Motor neuron (in vitro differentiated cells): ENCODE results near the gene SYT2. TPM values are rescaled to one million over a fixed set of nuclear protein-coding genes. Genes with fewer than 3 reads are reported as not detected.

Experiments
- ATAC-seq, 8 experiments: fragments of 200-7000 bp; cut with Tn5 transposase; replicated peaks in 6 of 8; 2 replicates each; pipeline ENCODE4 v1.8.0; 2021; ENCODE audit warnings: mild to moderate bottlenecking in 8 of 8, moderate library complexity in 8 of 8
- H3K27ac ChIP-seq, 2 donors: fragments of 250-450 bp; sonication (Bioruptor Pico); 2 replicates each; pipeline ENCODE4 v1.9.0; 2021; ENCODE audit warnings: antibody characterized with exemption in 2 of 2, mild to moderate bottlenecking in 2 of 2, moderate library complexity in 1 of 2
- H3K4me1 ChIP-seq, 2 donors: fragments of 250-450 bp; sonication (Bioruptor Pico); replicated peaks in 1 of 2; 2 replicates each; pipeline ENCODE4 v1.6.1; 2021; ENCODE audit warnings: antibody characterized with exemption in 2 of 2, mild to moderate bottlenecking in 2 of 2, moderate library complexity in 1 of 2
- H3K4me3 ChIP-seq, 5 donors: fragments of 250-450 bp; sonication (Bioruptor Pico); 2 replicates each; pipeline ENCODE4 v1.9.0; 2021; ENCODE audit warnings: antibody characterized with exemption in 5 of 5, mild to moderate bottlenecking in 5 of 5, moderate library complexity in 4 of 5
- whole genome bisulfite sequencing, 10 experiments: fragments of 450-650 bp; shearing (Covaris generic); methylation state at CpG; one replicate each; pipeline ENCODE4 v1.0.0; 2022; 5-methylcytosine and 5-hydroxymethylcytosine counted together
- in situ Hi-C, 9 experiments: fragments of 400-800 bp; cut with MboI; loops; one replicate each; pipeline ENCODE4 v1.15.0; 2021; ENCODE audit warnings: low sequenced_read_pairs in 9 of 9, low pct_unique_long_range_greater_than_20kb in 2 of 9; ENCODE audit not compliant: unreplicated experiment in 9 of 9
- total RNA-seq, 8 experiments: library from RNA; unstranded; fragments of 300-600 nt; gene quantifications; 2 replicates each; pipeline versions ENCODE4 v1.2.3 to v1.2.4, GENCODE V29; 2022

SYT2 gene
- total RNA-seq, 8 experiments from 2014 or later: 0.29 to 23.5 (median 5.5) TPM

DNA sequence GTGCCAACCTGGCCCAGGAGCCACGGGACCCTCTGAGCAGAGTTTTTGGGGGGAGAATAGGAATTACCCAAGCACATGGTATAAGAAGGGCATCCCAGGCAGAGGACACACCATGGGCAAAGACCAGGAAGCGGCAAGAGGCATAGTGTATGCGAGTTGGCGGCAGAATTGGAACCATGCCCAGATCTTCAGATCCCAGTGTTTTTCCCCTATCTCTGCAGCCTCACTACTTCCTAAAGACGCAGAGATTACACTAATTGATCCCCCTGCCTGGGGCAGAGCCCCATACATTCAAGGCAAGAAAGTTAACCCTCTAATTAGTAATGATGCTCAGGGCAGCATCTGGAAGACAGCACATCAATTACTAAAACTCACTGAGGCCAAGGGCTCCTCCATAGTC lies 48.2 kb downstream of the SYT2 start:
- no peak overlapping the region for H3K4me3 ChIP-seq
- in situ Hi-C loops: no loop called here
- 0 to 95% (median 47%) methylated on average over 1 to 5 of the region's 5 CpGs; no CpG with 5 or more reads in 2 of the 10 experiments for WGBS, 10 experiments

DNA sequence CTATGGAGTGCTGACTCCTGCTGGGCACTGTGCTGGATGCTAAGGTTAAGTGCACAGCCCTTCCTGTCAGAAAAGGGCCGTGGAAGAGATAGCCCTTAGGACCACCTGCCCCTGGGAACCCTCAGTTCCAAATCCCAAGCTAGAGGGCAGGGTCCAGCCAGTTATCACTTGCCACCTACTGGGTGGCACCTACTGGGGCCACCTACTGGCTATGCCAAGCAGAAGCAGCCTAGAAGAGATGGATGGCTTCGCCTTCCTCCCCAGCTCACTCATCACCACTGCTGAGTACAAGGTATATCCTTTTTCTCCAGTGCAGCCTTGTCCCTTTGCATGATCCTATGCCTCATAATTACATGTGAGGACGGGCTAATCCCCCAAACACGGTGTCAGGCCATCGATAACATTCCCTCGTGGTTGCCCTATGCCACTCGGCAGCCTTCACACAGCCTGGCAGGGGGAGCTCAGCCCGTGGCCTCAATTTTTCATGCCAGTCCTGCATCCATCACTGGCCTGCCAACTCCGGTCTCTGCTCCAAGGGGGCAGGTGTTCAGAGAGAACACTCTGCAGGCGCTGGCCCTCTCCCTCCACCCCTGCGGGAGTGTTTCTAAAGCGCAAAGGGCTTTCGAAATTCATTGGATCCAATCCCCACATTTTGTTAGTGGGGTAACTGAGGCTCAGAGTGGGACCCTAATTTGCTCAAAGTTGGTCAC lies 49.0 kb downstream of the SYT2 start:
- ATAC-seq: no peak
- Histone ChIP-seq H3K4me3 (no peak overlapping the region), H3K27ac (no peak overlapping the region), H3K4me1 (peaks cover 33 to 36% of the 10 kb centered on the region in 2 donors)
- 13 to 88% (median 81%) methylated on average over 1 to 10 of the region's 13 CpGs; no CpG with 5 or more reads in 3 of the 10 experiments for WGBS, 10 experiments
- in situ Hi-C loops: no loop called here

More for the DNA sequence above, 48.2 kb downstream of the SYT2 start:
- Histone ChIP-seq H3K27ac (no peak overlapping the region), H3K4me1 (peaks cover 33 to 36% of the 10 kb centered on the region in 2 donors)
- no peak for ATAC-seq

DNA sequence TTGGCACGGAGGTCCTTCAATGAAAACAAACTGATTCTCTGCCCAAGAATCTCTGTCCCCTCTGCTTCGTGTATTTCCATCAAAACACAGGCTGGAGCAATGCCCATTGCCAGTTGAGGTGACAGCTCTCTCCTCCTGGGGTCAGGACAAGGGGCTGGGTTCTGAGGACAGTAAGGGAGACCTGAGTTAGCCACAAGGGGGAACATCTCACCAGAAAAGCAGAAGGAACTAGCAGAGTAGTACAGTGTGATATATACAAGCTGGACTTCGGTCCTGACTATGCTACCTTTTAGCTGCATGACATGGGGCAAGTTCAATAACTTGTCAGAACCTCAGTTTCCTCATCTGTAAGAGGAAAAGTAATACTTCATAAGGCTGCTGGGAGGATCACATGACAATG lies 50.3 kb downstream of the SYT2 start:
- H3K4me1 ChIP-seq: peaks cover 33 to 34% of the 10 kb centered on the region in 2 donors
- in situ Hi-C loops: no loop called here
- 20 to 83% (median 42%) methylated on average over 1 to 3 of the region's 3 CpGs; no CpG with 5 or more reads in 4 of the 10 experiments for WGBS, 10 experiments
- ATAC-seq: peak in 1 of 8 experiments; percentile 53
- no peak overlapping the region for H3K27ac ChIP-seq
- H3K4me3 ChIP-seq: no peak overlapping the region

DNA sequence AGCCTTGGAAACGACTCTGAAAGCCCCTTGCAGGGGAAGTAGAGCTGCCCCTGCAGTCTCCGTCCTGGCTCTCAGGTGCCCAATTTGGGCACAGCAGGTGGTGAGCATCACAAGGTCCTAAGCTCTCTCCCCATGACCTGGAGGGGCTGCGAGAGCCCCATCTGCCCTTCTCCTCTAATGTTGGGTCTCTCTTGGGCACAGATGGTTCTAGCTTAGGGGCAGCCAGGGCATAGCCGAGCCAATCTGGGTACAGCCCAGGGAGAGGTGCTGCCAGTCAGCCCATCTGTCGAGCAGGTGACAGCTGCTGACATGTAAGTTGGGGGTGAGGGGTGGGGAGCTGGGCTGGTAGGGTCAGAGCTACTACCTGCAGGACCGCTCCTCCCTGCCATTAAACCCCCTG lies 50.7 kb downstream of the SYT2 start:
- Histone ChIP-seq H3K4me3 (no peak overlapping the region), H3K27ac (no peak overlapping the region), H3K4me1 (peaks cover 33 to 34% of the 10 kb centered on the region in 2 donors)
- no peak for ATAC-seq
- WGBS, 10 experiments: 21 to 90% (median 57%) methylated on average over 2 to 5 of the region's 6 CpGs; no CpG with 5 or more reads in 6 of the 10 experiments
- in situ Hi-C loops: no loop called here

DNA sequence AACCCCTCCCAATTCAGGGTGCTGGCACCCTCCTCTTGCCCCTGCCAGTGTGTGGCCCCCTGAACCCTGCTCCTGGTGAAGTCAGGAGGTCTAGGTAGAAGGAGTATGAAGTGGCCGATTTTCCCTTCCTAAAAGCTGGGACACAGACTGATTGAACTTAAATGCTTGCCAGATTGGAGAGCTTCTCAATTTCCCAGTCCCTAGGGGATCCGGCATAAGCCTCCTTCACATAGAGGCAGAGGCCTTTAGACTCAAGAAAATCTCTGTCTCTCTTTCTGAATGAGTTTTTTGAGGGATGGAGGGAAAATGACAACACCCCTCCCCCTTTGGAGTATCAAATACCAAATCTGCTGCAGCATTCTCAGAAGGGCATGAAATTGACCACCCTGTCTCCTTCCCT lies 51.5 kb downstream of the SYT2 start:
- peak in 1 of 8 experiments; percentile 19 for ATAC-seq

DNA sequence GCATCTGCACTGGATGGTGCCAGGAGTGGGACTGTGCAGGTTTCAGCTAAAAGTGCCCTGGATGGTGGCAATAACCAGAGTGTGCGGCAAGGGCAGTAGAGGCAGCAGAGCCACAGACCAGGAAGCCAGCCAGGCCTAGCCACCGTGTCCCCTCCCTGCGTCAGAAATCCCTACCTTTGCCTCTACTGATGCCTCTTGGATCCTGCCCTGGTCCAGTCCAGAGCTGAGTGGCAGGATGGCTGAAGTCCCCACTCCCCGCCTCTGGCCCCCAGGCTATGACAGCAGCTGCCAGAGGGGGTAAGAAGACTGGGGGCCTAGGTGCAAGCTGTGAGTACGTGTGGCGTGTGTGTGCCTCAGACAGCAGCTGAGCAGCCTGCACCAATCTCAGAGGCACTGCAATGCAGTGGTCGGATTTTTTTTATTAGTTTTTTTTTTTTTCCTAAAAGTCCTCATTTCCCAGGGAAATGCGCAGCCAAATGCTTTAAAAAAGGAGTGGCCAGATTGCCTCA lies 51.9 kb downstream of the SYT2 start:
- ATAC-seq: peak in 4 of 8 experiments; percentile 30 to 67 (median 62)
- Histone ChIP-seq H3K4me3 (no peak overlapping the region), H3K27ac (no peak overlapping the region), H3K4me1 (peaks cover 27 to 29% of the 10 kb centered on the region in 2 donors)
- in situ Hi-C loops: no loop called here
- WGBS, 10 experiments: 26 to 100% (median 86%) methylated on average over 1 to 7 of the region's 8 CpGs; no CpG with 5 or more reads in 2 of the 10 experiments

More for the DNA sequence above, 51.5 kb downstream of the SYT2 start:
- WGBS, 10 experiments: 0 to 90% (median 50%) methylated on average over 1 to 2 of the region's 2 CpGs; no CpG with 5 or more reads in 3 of the 10 experiments
- Histone ChIP-seq H3K4me1 (peaks cover 32 to 34% of the 10 kb centered on the region in 2 donors), H3K4me3 (no peak overlapping the region), H3K27ac (no peak overlapping the region)
- in situ Hi-C loops: no loop called here

DNA sequence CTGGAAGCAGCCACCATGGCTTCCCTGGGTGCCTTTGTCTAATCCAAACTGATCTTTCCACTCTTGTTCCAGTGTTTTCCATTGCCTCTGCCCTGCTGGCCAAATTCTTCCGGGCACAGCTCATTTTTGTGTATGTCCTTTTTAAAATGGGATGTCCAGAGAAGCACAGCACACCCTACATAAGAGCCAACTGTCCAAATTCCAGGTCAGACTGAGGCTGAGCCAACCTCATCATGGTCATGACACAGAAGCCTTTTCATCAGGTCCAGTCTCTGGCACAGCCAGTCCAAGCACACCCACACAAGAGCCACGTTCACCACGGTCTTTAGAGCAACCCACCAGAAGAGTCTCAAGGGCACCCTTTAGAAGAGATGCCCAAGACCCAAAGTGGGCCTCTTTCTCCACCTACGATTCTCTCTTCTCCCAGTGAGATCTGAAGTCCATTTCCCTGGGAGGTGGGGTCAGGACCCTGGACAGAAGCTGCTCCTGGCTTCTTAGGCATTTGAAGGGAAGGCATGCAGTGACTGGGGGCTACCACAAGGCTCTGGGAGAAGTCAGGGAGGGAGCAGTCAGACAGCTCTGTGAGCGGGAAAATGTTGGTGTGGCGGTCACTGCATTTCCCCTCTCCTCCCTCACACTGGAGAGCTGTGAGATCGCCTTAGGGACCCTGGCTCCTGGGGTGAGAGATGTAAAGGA lies 53.2 kb downstream of the SYT2 start:
- H3K4me3 ChIP-seq: no peak overlapping the region
- no peak overlapping the region for H3K27ac ChIP-seq
- H3K4me1 ChIP-seq: peaks cover 17 to 18% of the 10 kb centered on the region in 2 donors
- ATAC-seq: peak in 1 of 8 experiments; percentile 74
- in situ Hi-C loops: no loop called here
- 0 to 100% (median 43%) methylated on average over 1 to 5 of the region's 7 CpGs; no CpG with 5 or more reads in 2 of the 10 experiments for WGBS, 10 experiments

DNA sequence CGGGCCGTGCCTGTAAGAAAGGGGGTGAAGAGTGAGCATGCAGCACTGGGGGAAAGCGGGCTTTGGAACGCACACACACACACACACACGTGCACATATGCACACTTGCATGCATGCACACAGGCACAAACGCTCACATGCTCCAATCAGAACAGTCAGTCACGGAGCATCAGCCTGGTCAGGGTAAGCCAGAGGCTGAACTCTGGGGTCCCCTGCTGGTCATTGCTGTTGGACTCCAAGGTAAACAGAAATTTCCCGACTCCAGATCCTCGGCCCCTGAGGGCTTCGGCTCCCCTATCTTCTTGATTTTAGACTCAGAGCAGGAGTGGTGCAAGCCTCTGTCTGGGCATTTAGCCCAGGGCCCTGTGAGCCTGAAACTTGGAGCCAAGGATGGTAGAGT lies 54.2 kb downstream of the SYT2 start:
- ATAC-seq: peak in 7 of 8 experiments; percentile 41 to 89 (median 84)
- H3K4me1 ChIP-seq: peaks cover 17 to 18% of the 10 kb centered on the region in 2 donors
- H3K4me3 ChIP-seq: no peak overlapping the region
- 41 to 57% (median 45%) methylated on average over 3 to 9 of the region's 10 CpGs; no CpG with 5 or more reads in 4 of the 10 experiments for WGBS, 10 experiments
- H3K27ac ChIP-seq: no peak overlapping the region
- in situ Hi-C loops: no loop called here

DNA sequence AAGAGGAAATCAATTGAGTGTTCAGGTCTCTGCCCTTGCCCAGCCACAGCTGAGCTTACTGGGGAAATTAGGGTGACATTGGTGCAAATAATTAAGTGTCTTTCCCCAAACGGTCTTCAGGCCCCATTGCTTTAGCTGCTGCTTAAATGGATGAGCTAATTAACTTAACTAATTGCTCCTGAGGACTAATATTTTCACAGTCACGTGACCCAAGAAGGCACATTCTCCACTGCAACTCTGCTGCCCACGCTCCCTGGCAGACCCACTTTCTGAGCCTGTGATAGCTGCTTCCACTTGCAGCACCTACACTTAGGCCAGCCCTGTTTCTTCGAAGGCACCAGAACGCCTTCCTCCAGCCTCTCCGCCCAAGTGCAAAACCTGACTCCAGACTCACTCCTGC lies 56.2 kb downstream of the SYT2 start:
- Histone ChIP-seq H3K4me3 (no peak overlapping the region), H3K4me1 (peaks cover 14 to 15% of the 10 kb centered on the region in 2 donors), H3K27ac (no peak overlapping the region)
- 0 to 80% (median 58%) methylated on average over 1 to 6 of the region's 6 CpGs; no CpG with 5 or more reads in 3 of the 10 experiments for WGBS, 10 experiments
- in situ Hi-C loops: no loop called here
- ATAC-seq: no peak

DNA sequence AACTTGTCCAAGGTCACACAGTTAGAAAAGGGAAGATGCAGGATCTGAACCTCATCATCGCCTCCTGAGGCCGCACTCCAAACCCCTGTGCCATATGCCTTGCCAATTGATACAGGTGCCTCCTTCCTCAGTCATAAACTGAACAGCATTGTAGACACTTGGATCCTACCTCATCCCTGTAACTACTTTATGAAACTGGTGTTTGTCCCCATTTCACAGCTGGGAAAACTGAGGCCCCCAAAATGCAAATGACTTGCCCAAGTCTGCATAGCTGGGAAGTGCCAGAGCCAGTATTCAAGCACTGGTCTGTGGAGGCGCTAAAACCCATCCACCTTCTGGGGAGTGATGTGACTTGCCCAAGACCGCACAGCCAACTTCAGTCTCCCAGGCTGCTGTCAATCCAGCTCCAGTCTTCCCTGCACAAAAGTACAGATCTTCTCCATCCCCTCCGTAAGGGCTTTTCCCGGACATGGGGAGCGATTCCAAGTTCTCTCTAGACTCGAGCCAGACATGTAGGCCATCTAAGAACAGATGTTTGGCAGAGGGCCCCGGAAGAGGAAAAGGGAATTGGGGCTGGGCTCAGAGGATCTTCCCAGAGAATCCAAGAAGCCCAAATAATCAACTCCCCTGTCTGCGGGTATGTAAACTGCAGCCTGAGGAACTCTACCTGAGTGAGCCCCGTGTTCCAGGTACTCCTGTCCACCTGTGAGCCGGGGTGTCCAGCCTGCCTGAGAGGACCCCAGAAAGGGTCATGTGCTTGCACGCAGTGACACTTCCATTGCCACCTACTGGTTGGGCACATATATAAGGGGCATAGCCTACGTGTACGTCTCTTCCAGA lies 60.5 kb downstream of the SYT2 start:
- peaks cover 17 to 22% of the 10 kb centered on the region in 2 donors for H3K4me1 ChIP-seq
- H3K27ac ChIP-seq: no peak overlapping the region
- 13 to 88% (median 77%) methylated on average over 2 to 13 of the region's 15 CpGs; no CpG with 5 or more reads in 3 of the 10 experiments for WGBS, 10 experiments
- peak in 1 of 8 experiments; percentile 48 for ATAC-seq
- H3K4me3 ChIP-seq: no peak overlapping the region
- in situ Hi-C loops: no loop called here

DNA sequence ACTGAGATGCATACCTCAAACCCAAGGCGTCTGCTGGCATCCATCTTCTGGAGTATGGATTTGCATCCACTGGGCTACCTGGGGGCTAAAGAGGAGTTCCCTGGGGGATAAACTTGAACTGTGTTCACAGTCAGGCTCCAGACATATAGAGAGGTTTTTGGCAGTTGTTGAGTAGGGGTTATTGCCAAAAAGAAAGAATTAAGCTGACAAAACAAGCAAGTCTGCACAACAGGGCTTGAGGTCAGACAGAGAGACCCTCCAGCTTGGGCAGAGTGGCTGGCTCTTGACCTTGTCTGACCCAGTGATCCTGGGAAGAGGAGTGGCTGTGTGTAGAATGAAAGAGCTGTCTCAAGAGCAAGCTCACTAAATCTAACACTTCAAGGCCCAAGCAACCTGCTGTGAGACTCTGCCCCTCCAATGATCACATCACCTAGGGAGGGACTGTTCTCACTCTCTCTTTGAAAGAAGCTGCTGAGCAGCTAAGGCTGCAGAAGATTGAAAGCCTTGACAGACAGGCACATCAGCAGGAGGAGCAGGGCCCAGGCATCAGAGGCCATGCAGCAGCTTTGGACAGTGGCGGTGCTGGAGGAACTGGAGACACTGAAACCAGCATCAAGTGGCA lies 61.5 kb downstream of the SYT2 start:
- Histone ChIP-seq H3K4me3 (no peak overlapping the region), H3K27ac (no peak overlapping the region), H3K4me1 (peaks cover 20 to 32% of the 10 kb centered on the region in 2 donors)
- peak in 5 of 8 experiments; percentile 21 to 48 (median 44) for ATAC-seq
- in situ Hi-C loops: no loop called here
- WGBS, 10 experiments: 17 to 71% (median 51%) methylated on average over 1 to 2 of the region's 2 CpGs; no CpG with 5 or more reads in 5 of the 10 experiments

DNA sequence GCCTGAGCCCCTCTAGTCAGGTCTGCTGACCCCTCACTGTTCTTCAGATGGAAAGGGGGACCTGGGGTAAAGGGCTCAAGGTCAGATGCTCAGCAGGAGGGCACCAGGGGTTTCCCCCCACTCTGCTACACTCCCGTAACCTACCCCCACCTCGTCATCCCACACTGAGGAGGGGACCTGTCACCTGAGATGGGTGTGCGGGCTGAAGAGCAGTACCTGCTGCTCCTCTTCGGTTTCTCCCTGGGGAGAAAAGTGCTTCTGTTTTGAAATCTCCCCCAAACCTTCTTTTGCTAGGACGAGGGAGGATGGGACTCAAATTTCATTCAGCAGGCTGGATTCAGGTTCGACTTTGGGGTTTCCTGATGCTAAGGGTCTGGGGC lies 65.2 kb downstream of the SYT2 start:
- Histone ChIP-seq H3K4me1 (peaks cover 38 to 58% of the 10 kb centered on the region in 2 donors), H3K4me3 (no peak overlapping the region), H3K27ac (no peak overlapping the region)
- 14 to 60% (median 57%) methylated on average over 1 to 2 of the region's 6 CpGs; no CpG with 5 or more reads in 5 of the 10 experiments for WGBS, 10 experiments
- ATAC-seq: no peak
- in situ Hi-C loops: no loop called here
